GM12872 (cell line): ENCODE measurements around the gene RHOF.

Experiments used
- CTCF ChIP-seq: IDR thresholded peaks from 3 replicates; pipeline ENCODE4 v1.5.1; 2011; ENCODE audit warnings: low read depth, mild to moderate bottlenecking, low read length, moderate library complexity; ENCODE audit not compliant: insufficient read depth

The RHOF gene

GRCh38 chr12:121787063-121788025 is 6.1 kb downstream of the RHOF start:
- no peak for TF ChIP-seq CTCF

GRCh38 chr12:121786440-121786825 is 7.1 kb downstream of the RHOF start:
- no peak for TF ChIP-seq CTCF

DNA sequence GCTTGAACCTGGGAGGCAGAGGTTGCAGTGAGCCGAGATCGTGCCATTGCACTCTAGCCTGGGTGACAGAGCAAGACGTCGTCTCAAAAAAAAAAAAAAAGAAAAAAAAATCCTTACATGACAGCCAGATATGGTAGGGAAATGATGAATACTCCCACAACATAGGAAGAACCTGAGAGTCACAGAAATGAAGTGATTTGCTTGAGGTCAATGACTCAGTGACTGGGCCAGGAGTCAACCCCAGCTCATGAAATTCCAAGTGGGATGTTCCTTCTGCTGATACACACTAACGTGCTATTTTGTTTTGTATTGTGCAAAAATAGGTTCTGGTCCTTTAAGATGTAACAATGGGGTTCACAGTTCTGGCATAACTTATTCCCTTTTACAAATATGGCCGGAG is 9.0 kb downstream of the RHOF start:
- TF ChIP-seq CTCF, result no peak

DNA sequence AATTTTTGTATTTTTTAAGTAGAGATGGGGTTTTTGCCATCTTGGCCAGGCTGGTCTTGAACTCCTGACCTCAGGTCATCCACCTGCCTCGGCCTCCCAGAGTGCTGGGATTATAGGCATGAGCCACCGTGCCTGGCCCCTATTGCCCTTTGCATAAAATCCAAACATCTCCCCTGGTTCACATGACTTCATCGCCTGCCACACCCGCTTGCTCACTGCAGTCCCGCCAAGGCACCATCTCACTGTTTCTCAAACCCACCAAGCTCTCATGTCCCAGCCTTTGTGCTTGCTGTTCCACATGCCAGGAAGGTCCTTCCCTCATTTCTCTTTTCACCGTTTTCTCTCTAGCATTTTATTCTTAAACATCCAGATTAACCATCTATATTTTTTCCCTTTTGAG is 9.7 kb downstream of the RHOF start:
- TF ChIP-seq CTCF, result no peak

DNA sequence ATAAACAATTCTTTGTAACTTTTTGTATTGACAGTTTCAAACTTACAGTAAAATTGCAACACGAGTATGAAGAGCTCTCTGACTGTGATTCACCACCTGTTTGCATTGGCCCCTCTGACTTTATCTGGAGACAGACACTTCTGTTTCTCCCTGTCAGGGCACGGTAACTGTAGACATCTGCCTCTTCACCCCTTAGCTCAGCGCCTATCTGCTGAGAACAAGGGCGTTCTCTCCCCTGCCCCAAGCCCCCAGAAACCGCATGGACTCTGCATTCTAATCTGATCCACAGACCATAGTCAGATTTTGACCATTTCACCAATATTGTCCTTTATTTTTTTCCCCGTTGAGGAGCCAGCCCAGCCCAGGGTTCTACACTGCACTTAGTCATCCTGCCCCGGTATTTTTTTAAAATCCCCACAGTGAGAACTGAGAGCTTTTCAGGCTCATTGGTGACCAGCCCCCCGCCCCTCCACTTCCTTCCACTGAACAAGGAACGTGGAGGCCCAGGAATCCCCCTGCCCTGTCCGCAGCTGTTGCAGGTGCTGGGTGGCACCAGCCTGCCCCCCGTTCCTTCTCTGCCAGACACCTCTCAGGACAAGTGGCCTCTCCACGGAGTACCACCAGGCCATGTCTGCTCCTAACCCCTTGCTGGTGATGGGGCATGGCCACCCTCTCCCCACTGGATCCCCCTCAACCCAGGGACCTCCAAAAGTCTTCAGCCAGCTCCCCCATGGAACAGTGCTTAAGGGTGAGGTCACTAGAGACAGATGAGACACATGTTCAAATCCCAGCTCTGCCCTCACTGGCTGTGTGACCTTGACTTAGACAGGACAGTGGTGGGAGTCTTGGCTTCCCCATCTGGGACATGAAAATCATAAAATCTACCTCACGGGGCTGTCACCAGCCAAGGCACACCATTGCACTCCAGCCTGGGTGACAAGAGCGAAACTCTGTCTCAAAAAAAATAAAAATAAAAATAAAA is 11.2 kb downstream of the RHOF start:
- TF ChIP-seq CTCF, result no peak

DNA sequence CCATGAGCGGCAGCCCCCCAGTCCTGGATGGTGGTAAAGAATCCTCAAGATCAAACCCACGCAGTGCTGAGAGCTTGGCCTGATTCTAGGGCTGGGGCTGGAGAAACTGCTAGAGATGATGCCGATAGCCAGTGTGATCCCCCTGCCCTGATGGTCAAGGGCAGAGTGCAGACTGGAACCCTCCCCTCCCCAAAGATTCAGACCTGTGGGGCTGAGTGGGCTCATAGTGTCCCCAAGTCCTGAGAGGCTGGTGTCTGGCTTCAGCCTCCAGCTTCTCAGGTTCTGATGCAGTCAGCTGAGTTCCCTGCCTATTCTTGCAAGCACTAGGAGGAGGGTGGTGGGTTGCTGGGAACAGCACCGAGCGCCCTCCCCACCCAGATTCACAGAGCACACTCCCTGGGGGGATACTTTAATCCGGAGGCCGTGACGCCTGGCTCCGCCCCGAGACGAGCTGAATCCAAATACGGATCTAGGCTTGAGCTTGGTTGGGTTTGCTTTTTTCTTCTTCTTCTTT is 11.9 kb downstream of the RHOF start:
- no peak for TF ChIP-seq CTCF

DNA sequence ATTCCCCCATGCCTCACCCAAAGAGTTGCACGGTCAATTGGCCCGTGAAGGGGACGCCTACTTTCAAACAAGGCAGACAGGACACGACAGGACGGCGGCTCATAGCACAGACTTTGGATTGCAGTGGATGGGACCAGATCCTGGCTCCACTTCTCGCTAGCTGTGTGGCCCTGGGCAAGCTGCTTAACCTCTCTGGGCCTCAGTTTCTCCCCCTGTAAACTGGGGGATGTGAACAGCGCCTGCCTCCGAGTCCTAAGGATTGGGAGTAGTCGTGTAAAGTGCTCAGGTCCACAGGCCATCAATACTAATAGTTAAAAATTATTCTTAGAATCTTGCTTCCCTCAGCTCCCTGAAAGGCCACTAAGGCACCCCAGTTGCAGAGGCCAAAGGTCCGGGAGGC is 13.1 kb downstream of the RHOF start:
- TF ChIP-seq CTCF, result no peak
